HepG2 (cell line): ENCODE data around the gene GMPPB. TPM values are rescaled to one million over a fixed set of nuclear protein-coding genes. Genes with fewer than 3 reads are reported as not detected.

Source experiments
- AKAP8 ChIP-seq: sonication (generic); formaldehyde crosslinking; IDR thresholded peaks from 2 replicates; pipeline ENCODE4 v1.5.1; 2020; ENCODE audit warnings: mild to moderate bottlenecking, missing genetic modification reagents
- HMGA1 ChIP-seq: sonication (generic); formaldehyde crosslinking; conservative IDR thresholded peaks from 2 replicates; pipeline ENCODE4 v1.4.0; 2020; ENCODE audit warnings: missing genetic modification reagents
- HOXA9 ChIP-seq: sonication (generic); formaldehyde crosslinking; IDR thresholded peaks from 2 replicates; pipeline ENCODE4 v1.8.1; 2022; ENCODE audit warnings: missing genetic modification reagents, mild to moderate bottlenecking, moderate library complexity, borderline replicate concordance
- NCOA2 ChIP-seq: sonication (generic); formaldehyde crosslinking; IDR thresholded peaks from 2 replicates; pipeline ENCODE4 v1.8.0; 2022; ENCODE audit warnings: inconsistent platforms
- NFYB ChIP-seq: sonication (generic); formaldehyde crosslinking; IDR thresholded peaks from 2 replicates; pipeline ENCODE4 v1.4.0; 2020; ENCODE audit warnings: missing genetic modification reagents
- PHF20 ChIP-seq: sonication (generic); formaldehyde crosslinking; IDR thresholded peaks from 2 replicates; pipeline ENCODE4 v1.5.0; 2020; ENCODE audit warnings: mild to moderate bottlenecking, missing genetic modification reagents
- PHF21A ChIP-seq: sonication (generic); formaldehyde crosslinking; IDR thresholded peaks from 2 replicates; pipeline ENCODE4 v1.5.0; 2020; ENCODE audit warnings: mild to moderate bottlenecking, missing genetic modification reagents
- RXRB ChIP-seq: IDR thresholded peaks from 2 replicates; pipeline ENCODE4 v1.6.1; 2016; ENCODE audit warnings: borderline replicate concordance, missing genetic modification reagents, missing compliant biosample characterization
- SOX6 ChIP-seq, 2 experiments: fragments of 450-650 bp in 1 of 2; sonication (generic) in 1 of 2; formaldehyde crosslinking in 1 of 2; IDR thresholded peaks; 2 replicates each; pipeline versions ENCODE4 v1.4.0 to v1.6.1; 2017 to 2020; ENCODE audit warnings: antibody characterized with exemption in 1 of 2, mild to moderate bottlenecking in 1 of 2, missing genetic modification reagents in 1 of 2
- TEAD3 ChIP-seq: optimal IDR thresholded peaks from 2 replicates; pipeline ENCODE3; 2016; ENCODE audit warnings: borderline replicate concordance
- ZFP36L2 ChIP-seq: sonication (generic); formaldehyde crosslinking; IDR thresholded peaks from 2 replicates; pipeline ENCODE4 v1.4.0; 2020; ENCODE audit warnings: missing genetic modification reagents
- ZNF124 ChIP-seq: sonication (generic); formaldehyde crosslinking; IDR thresholded peaks from 2 replicates; pipeline ENCODE4 v1.4.0; 2020; ENCODE audit warnings: missing genetic modification reagents
- ZNF546 ChIP-seq: sonication (generic); formaldehyde crosslinking; conservative IDR thresholded peaks from 2 replicates; pipeline ENCODE4 v1.8.1; 2023; ENCODE audit warnings: mild to moderate bottlenecking, missing genetic modification reagents
- ZNF547 ChIP-seq: sonication (generic); formaldehyde crosslinking; IDR thresholded peaks from 2 replicates; pipeline ENCODE4 v1.5.1; 2020; ENCODE audit warnings: mild to moderate bottlenecking, missing genetic modification reagents
- ZNF615 ChIP-seq: sonication (generic); formaldehyde crosslinking; IDR thresholded peaks from 2 replicates; pipeline ENCODE4 v1.5.0; 2020; ENCODE audit warnings: mild to moderate bottlenecking, missing genetic modification reagents, borderline replicate concordance
- polyA plus RNA-seq, 8 experiments: library from polyadenylated mRNA; depleted of rRNA in 3 of 8; stranded (reverse) in 7 of 8; unstranded in 1 of 8; fragments of >200 nt; fragmentation: Illumina TruSeq in 4 of 8; extraction: Trizol in 4 of 8; gene quantifications; 2 replicates each; pipeline versions ENCODE4 v1.2.1 to v1.2.3, GENCODE V29; 2011 to 2016; ENCODE audit warnings: low read depth in 4 of 8, missing spikeins in 1 of 8, mixed read lengths in 1 of 8; ENCODE audit not compliant: insufficient read depth in 1 of 8
- total RNA-seq, 5 experiments: library from RNA; depleted of rRNA; stranded (reverse); fragments of >200 nt; fragmentation: Illumina TruSeq; extraction: Trizol; gene quantifications; 2 replicates each; pipeline ENCODE4 v1.2.3, GENCODE V29; 2016; ENCODE audit warnings: low read depth in 1 of 5
- TF ChIP-seq, protein P1 (sequence below): sonication (generic); formaldehyde crosslinking; IDR thresholded peaks from 2 replicates; pipeline ENCODE4 v1.5.0; 2020; ENCODE audit warnings: mild to moderate bottlenecking, missing genetic modification reagents, borderline replicate concordance
- TF ChIP-seq, protein P2 (sequence below): sonication (generic); formaldehyde crosslinking; IDR thresholded peaks from 2 replicates; pipeline ENCODE4 v1.4.0; 2020; ENCODE audit warnings: missing genetic modification reagents, mild to moderate bottlenecking, borderline replicate concordance
- TF ChIP-seq, protein P3 (sequence below): sonication (generic); formaldehyde crosslinking; IDR thresholded peaks from 2 replicates; pipeline ENCODE4 v1.4.0; 2020; ENCODE audit warnings: mild to moderate bottlenecking, missing genetic modification reagents

The GMPPB gene
- total and polyA plus RNA-seq, 2 of the 13 experiments (the other 11 are each of a cell fraction or from before 2014, with no cell fraction given), result 6.5 to 23.1 TPM

DNA sequence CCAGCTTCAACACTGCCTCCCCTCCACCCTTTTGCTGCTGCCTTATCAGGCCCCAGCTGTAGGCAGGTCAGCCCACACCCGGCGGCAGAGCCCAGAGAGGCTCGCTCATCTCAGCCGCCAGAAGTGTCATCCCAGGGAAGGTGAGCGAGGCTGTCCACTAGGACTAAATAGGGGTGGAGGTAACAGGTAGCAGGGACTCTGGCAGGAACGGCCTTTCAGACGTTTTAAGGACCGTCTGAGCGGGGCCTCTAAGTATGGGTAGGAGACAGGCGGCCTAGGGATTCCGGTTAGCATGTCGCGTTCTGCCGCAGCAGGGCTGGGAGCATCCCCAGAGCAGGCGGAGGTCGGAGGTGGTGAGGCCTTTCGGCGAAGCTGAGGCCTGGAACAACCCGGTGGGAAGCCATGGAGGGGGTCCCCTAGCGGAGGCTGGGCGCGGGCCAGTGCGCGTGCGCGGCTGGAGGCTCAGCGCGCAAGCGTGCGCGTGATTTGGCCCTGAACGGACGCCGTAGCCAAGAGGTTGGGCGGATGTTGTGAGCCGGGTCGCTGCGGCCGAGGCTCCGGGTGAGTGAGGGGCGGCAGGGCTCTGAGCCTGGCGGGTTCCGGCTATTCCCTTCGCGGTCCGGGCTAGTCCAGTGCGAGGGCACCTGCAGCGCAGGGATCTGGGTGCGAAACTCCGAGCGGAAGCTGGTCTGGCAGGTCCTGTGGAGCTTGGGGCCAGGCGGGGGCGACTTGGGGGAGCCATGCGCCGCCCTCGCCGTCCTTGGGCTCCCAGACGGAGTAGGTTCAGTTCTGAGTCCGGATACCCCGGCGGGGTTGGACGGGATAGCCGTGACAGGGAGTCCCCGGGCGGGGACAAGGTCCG, 34.5 kb downstream of the GMPPB start, which contains the start of the genes MST1 and RNF123 (continued):
- TF ChIP-seq TEAD3 (CRISPR knock-in tag), result no peak
- 0 out of 2 replicates have a peak, but pooled peaks have one; percentile 55 for TF ChIP-seq ZNF546 (CRISPR knock-in tag)
- TF ChIP-seq PHF20 (CRISPR knock-in tag), result peak; percentile 90
- TF ChIP-seq ZFP36L2 (CRISPR knock-in tag), result no peak
- TF ChIP-seq ZNF615 (CRISPR knock-in tag), result no peak
- TF ChIP-seq, protein P1, sequence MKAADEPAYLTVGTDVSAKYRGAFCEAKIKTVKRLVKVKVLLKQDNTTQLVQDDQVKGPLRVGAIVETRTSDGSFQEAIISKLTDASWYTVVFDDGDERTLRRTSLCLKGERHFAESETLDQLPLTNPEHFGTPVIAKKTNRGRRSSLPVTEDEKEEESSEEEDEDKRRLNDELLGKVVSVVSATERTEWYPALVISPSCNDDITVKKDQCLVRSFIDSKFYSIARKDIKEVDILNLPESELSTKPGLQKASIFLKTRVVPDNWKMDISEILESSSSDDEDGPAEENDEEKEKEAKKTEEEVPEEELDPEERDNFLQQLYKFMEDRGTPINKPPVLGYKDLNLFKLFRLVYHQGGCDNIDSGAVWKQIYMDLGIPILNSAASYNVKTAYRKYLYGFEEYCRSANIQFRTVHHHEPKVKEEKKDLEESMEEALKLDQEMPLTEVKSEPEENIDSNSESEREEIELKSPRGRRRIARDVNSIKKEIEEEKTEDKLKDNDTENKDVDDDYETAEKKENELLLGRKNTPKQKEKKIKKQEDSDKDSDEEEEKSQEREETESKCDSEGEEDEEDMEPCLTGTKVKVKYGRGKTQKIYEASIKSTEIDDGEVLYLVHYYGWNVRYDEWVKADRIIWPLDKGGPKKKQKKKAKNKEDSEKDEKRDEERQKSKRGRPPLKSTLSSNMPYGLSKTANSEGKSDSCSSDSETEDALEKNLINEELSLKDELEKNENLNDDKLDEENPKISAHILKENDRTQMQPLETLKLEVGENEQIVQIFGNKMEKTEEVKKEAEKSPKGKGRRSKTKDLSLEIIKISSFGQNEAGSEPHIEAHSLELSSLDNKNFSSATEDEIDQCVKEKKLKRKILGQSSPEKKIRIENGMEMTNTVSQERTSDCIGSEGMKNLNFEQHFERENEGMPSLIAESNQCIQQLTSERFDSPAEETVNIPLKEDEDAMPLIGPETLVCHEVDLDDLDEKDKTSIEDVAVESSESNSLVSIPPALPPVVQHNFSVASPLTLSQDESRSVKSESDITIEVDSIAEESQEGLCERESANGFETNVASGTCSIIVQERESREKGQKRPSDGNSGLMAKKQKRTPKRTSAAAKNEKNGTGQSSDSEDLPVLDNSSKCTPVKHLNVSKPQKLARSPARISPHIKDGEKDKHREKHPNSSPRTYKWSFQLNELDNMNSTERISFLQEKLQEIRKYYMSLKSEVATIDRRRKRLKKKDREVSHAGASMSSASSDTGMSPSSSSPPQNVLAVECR (CRISPR knock-in tag), result peak; percentile 88
- TF ChIP-seq NFYB (CRISPR knock-in tag), result no peak; the same call in 1 of the 2 replicates
- peak; percentile 92; the same call in 1 of the 2 replicates for TF ChIP-seq AKAP8 (CRISPR knock-in tag)
- no peak; the same call in 1 of the 2 replicates for TF ChIP-seq PHF21A (CRISPR knock-in tag)
- 0 out of 2 replicates have a peak, but pooled peaks have one; percentile 13 for TF ChIP-seq ZNF124 (CRISPR knock-in tag)
- TF ChIP-seq HOXA9 (CRISPR knock-in tag), result no peak
- TF ChIP-seq HMGA1 (CRISPR knock-in tag), result no peak
- TF ChIP-seq, protein P2, sequence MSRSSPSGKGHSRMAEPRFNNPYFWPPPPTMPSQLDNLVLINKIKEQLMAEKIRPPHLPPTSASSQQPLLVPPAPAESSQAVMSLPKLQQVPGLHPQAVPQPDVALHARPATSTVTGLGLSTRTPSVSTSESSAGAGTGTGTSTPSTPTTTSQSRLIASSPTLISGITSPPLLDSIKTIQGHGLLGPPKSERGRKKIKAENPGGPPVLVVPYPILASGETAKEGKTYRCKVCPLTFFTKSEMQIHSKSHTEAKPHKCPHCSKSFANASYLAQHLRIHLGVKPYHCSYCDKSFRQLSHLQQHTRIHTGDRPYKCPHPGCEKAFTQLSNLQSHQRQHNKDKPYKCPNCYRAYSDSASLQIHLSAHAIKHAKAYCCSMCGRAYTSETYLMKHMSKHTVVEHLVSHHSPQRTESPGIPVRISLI (CRISPR knock-in tag), result peak; percentile 29; the same call in 1 of the 2 replicates
- TF ChIP-seq, protein P3, sequence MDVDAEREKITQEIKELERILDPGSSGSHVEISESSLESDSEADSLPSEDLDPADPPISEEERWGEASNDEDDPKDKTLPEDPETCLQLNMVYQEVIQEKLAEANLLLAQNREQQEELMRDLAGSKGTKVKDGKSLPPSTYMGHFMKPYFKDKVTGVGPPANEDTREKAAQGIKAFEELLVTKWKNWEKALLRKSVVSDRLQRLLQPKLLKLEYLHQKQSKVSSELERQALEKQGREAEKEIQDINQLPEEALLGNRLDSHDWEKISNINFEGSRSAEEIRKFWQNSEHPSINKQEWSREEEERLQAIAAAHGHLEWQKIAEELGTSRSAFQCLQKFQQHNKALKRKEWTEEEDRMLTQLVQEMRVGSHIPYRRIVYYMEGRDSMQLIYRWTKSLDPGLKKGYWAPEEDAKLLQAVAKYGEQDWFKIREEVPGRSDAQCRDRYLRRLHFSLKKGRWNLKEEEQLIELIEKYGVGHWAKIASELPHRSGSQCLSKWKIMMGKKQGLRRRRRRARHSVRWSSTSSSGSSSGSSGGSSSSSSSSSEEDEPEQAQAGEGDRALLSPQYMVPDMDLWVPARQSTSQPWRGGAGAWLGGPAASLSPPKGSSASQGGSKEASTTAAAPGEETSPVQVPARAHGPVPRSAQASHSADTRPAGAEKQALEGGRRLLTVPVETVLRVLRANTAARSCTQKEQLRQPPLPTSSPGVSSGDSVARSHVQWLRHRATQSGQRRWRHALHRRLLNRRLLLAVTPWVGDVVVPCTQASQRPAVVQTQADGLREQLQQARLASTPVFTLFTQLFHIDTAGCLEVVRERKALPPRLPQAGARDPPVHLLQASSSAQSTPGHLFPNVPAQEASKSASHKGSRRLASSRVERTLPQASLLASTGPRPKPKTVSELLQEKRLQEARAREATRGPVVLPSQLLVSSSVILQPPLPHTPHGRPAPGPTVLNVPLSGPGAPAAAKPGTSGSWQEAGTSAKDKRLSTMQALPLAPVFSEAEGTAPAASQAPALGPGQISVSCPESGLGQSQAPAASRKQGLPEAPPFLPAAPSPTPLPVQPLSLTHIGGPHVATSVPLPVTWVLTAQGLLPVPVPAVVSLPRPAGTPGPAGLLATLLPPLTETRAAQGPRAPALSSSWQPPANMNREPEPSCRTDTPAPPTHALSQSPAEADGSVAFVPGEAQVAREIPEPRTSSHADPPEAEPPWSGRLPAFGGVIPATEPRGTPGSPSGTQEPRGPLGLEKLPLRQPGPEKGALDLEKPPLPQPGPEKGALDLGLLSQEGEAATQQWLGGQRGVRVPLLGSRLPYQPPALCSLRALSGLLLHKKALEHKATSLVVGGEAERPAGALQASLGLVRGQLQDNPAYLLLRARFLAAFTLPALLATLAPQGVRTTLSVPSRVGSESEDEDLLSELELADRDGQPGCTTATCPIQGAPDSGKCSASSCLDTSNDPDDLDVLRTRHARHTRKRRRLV (CRISPR knock-in tag), result no peak
- peak; percentile 6; the same call in 1 of the 2 replicates for TF ChIP-seq NCOA2 (CRISPR knock-in tag)
- TF ChIP-seq ZNF547 (CRISPR knock-in tag), result 0 out of 2 replicates have a peak, but pooled peaks have one; percentile 38
- TF ChIP-seq RXRB, result 0 out of 2 replicates have a peak, but pooled peaks have one; percentile 20
- no peak for TF ChIP-seq SOX6 (IDR thresholded peaks at IDR 0.05)
- TF ChIP-seq SOX6 (CRISPR knock-in tag; IDR thresholded peaks at IDR 0.05), result no peak; the same call in 1 of the 2 replicates
